Activated T-cell treated with anti-CD3 and anti-CD28 coated beads, Interleukin-2, amount 50 U/mL, for 1 hour (primary cell): ENCODE results near the gene SEMA7A.

Experiments used
- DNase-seq: peaks from one replicate; pipeline ENCODE4 v3.0.0-alpha.2; 2020

Gene SEMA7A

DNA sequence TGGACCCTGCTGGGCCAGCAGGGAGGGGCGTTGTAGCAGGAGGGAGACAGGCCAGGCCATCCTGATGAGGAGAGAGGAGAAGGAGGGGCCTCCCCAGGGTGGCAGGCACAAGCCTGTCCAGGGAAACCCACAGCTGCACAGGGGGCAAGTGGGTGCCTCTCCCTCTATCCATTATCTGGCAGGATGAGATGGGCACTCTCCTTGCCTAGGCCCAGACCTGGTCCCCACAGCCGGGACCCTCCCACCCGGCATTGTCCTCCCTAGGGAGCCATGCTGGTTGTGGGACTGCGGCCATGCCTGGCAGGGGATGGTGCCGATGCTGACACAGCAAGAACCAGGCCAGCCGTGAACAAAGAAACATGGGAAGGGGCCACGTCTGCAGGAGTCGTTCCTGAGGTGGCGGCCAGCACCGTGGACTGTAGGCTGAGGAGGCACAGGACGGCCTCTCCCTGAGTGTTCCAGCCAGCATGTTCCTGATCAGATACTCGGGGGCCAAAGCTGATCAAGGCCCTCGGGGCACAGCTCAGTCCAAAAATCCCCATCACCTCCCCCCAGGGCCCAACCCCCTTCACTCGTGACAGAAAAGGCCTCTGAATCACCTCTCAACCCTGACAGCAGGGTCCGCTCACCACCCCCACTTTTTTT, 47.1 kb downstream of the SEMA7A start:
- DNase-seq = no peak

DNA sequence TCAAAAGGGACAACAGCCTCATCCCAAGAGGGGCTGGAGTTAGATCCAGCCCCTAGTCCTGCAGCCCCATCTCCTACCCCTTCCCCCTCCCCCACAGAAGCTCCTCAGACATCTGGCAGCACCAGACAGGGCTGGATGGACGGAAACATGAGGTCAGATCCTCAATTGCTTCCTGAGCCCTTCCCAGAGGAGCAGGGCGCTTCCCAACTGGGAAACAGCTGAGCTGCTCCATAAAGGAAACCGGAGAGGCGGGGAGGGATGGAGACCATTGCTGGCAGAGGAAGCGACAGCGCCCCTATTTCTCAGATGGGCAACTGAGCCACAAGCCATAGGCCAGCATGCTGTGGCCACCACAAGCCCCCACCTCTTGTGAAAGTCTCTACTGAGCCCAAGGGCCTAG, 48.0 kb downstream of the SEMA7A start:
- DNase-seq = no peak

DNA sequence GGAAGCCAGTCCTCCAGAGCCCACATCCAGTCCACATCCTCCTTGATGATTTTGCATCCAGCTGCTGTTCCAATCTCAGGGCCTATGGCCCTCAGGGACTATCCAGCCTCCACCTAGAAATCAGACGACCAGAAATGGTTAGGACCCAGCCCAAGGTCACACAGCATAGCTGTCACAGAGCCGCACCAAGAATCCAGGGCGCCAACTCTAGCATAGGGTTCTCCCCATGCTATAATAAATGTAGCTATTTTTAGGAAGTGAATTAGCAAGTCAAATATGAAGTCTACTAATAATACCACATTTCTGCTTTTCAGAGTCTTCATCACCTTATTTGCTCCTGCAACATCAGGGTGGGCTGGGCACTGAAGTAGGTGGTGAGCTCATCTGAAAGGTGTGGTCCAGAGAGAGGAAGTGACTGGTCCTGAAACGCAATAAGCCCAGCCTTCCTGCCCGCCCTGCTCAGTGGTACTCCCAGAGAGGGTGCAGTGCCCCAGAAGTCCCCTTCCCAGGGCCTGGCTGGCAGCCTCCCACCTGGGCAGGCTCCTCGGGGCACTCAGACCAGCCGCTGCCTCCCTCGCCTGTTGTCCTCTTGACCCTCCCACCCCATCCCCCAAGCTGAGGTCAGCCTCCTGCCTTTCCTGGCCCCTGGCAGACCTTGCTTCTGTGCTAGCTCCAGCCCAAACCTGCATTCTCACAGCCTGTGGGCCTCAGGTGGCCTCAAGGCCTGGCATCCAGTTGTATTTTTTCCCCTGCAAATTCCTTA, 48.7 kb downstream of the SEMA7A start:
- DNase-seq = peak; percentile 50

DNA sequence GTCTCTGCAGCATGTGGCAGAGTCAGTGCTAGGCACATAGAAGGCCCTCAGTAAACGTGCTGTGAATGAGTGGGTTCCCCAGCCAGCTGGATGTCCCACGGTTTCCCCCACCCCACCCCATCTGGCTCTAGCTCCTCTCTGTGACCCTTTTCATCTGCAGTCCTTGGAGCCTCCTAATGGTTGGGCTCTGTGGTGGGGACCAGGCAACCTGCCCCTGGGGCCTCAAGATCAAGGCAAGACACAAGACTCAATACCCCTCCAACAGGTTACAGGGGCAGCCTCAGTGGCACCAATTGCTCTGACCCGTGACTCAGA, 49.2 kb downstream of the SEMA7A start:
- DNase-seq = no peak

DNA sequence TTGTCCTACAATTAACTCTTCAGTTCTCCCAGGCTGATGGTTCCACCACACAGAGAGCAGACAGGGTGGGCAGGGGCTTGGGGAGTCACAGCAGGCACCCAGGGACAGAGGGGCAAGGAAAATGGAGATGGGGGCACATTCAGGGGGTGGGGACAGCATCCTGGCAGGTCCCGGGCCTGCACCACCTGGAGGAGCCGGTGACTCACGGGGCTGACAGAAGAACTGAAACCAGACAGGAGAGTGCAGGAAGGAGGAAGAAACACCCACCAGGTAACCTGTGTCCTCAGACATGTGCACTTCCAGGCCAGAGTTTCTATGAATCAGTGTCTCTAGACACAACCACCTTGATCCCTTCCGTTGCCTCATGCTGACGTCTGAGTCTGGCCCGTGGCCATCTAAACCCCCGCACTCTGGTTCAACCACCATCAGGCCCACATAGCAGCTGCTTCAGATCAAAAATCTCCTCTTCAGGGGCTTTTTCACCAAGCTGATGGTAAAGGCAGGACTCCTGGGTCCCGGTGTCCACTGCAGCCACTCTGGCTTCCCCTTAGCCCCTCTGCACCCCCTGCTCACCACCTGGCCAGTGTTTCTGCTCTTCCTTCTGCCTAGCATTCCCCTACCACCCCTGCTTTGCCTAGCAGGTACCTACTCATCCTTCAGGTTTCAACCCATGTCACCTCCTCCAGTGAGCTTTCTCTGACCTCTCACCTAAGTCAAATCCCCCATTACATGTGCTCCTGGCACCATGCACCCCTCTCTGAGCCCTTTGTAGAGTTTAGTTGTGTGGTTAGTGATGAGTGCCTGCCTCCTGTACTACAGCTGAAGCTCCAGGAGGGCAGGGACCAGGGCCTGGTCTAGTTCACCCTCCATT, 49.8 kb downstream of the SEMA7A start:
- peak; percentile 65 for DNase-seq

DNA sequence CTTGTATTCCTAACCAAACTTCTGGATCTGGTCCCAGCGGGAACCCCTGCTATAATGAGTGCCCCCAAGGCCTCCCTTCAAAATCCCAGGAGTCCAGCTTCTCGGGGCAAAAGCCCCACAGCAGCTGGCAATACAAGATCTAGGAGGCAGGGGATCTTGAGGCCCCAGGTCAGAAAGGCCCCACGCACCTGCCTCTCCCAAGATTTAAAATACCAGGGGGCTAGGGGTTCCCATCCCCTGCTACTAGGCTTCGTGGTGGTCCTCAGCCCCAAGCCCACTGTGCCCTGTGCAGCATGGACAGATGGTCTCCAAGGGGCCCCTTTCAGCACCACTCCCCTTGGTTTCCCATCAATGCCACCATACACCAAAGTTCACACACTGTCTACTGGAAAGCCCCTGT, 50.5 kb downstream of the SEMA7A start:
- DNase-seq = no peak

DNA sequence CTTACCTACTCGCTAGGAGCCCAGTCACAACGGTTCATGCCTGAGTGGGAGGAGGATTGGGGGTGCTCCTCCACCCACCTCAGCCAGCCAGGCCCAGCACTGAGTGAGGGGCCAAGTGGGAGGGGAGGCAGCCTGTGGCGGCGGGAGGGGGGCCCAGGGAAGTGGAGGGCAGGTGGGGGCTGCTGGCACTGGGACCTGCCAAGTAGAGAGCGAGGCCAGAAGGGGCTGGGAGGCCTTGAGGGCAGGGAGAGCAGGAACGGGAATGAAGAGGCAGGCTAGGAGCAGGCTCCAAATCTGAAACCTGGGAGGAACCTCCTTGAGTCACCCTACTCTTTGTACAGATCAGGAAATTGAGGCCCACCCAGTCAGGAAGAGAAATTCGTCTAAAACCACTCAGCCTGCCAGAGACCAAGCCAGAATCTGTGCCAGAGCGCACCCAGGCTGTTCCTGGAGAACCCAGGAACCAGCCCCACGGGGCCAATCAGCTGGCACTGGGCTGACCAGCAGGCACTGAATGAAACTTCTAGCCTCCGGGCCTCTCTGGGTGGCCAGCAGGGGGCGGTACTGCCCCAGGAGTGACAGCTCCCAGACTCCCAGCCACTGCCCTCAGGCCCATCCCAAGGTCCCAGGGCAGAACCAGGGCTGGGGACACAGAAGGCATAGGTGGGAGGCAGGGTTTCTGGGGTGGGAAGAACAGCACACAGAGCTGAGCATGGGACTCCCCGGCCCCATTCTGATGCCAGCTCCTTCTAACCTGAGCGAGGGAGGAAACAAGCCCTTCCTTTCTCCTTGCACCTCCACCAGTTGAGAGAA, 51.5 kb downstream of the SEMA7A start:
- DNase-seq = peak; percentile 80

DNA sequence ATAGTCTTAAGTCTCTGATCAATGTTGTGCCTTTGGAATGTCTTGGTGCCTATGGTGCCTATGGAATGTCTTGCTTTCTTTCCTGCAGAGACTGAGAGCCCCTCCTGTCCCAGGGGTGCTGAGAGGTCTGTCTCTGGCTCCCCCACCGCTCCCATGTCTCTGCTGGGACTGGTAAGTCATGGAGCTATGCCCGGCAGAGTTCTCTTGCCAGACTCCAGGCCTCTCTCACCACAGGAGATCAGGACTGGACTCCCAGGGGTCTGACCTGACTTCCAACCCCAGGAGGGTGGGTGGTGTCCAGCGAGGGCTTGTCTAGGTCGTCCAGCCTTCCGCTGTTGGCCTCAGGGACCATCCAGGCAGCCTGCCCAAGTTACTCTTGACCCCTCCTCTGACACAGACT, 52.3 kb downstream of the SEMA7A start:
- no peak for DNase-seq

DNA sequence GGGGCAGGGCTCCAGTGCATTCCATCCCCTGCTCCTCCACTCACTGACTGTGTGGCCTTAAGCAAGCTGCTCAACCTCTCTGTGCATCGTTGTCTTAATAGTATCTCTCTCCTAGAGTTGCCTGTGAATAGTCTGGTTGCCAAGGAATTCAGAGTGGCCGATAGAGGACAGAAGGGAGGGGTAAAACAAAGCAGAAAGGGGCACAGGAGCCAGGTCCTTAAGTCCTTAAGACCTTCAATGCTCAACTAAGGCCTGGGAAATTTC, 52.6 kb downstream of the SEMA7A start:
- DNase-seq = no peak

DNA sequence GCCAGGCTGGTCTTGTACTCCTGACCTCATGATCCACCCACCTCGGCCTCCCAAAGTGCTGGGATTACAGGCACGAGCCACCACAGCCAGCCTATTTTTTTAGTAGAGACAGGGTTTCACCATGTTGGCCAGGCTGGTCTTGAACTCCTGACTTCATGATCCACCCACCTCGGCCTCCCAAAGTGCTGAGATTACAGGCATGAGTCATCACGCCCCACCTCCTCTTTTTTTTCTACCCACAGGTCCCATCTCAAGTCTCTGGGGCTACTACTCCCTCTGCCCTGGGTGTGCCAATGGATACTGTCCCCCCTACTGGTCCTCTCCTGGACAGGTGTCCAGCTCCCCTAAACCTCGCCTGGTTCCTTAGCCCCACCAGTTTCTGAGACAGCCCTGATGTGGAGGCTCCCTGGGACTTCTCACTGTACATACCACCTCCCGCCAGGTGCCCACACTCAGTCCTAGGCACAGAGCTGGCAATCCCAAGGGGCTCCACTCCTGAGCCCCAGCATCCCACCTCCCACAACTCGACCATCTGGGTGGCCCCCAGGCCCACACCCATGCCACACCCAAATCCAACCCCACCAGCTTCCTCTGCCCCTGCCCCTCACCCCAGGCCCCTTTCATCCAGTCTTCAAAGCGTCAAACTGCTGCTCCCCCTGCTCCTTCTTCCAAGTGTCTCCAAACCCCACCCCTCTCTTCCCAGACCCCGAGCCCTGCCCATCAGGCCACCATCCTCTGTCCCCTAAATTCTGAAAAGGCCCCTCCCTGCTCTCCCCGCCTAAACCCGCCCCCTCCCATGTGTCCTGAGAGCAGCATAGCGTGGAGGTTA, 53.2 kb downstream of the SEMA7A start:
- DNase-seq = no peak

DNA sequence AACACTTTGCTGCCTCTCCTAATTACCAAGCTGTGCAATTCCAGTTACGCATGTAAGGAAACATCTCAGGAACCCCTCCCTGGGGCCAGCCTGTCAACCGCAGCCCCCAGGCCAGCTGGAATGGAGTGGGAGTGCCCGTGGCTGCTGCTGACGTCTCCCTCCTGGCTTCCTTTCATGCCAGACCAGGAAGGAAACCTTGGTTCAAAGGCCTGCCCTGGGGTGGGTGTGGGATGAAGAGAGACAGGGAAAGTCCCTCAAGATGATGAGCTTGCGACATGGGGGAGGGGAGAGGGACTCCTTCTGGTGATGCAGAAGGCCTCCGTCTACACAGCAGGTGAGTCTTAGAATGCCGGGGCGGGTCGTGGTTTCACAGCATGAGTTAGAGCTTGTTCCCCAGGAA, 54.9 kb downstream of the SEMA7A start:
- no peak for DNase-seq

DNA sequence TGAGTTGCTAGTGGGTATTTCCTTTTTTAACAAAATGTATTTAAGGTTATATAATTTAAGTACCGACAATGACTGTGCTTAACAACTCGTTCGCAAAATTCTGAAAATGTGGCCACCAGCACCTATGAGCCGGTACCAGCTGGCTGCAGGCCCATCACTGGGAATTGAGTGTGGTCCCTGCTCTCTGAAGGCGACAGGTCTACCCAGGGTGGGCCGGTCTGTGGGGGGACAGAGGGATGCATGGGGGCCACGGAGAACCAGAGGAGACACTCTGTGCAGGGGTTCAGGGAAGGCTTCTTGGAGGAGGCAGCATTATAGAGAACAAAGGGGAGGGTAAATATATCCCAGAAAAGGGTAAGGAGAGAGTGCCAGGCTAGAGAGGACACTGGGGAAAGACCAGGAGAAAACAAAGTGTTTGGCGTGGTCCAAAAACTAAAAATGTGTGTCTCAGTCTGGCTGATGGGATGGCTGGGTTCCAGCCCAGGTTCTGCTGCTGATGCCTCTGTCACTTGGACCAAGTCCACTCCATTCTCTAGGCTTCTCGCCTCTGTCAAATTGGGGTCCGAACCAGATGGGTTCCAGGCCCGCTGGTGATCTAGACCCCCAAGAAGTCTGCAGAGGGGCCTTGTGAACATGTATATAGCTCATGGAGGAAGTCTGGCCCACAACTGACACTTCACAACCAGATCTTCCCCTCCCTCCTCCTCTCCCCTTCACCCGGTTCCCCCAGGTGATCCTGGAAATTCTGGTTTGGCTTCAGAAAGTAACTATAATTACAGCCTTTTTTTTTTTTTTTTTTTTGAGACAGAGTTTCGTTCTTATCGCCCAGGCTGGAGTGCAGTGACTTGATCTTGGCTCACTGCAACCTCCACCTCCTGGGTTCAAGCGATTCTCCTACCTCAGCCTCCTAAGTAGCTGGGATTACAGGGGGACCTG, 55.7 kb downstream of the SEMA7A start:
- no peak for DNase-seq

DNA sequence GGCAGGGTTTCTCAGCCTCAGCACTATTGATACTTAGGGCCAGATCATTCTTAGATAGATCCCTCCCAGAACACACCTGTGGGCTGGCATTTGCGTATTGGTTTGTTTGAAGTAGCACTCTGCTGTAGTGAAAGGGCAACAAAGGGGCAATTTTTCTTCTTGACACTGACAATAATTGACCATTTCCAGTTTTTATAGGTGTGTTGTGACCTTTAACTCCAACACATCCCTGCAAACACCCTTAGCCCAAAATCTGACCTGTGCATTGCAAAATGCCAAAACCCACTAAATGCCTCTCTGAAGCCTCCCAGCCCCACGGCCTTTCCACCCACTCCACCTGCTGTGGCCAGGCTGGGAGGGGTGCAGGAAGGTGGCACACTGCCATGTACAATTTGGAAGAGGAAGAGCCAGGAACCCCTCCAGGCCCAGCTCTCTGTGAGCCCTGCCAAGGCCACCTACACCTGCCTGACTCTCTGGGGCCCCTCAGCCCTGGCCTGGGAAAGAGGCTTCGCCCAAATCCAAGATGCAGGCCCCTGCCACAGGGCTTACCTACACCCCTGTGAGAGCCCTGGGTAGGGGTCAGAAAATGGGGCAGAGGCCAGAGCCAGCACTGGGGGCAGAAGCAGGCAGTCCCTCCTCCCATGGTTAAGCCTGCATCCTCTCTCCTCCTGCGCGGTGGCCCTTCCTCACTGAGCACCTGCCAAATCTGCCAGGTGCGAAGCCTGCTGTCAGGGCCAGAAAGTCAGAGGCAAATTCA, 56.8 kb downstream of the SEMA7A start:
- no peak for DNase-seq

DNA sequence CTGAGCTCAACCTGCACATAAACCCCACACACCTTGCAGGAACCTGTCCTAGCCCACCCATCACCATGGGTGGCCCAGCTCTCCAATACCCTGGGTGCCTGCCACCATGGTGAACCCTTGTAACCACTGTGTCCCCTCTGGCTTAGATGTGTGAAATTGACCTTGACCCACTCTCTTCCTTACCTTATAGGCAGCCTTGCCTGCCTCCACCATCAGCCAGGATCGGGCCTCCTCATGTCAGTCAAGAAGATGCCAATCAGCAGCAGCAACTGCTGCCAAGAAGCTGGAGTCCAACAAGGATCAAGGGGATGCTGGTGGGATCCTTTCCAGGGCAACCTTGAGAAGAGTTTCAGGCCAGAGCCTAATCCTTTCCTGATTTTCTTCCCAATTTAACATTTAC, 57.5 kb downstream of the SEMA7A start:
- no peak for DNase-seq

DNA sequence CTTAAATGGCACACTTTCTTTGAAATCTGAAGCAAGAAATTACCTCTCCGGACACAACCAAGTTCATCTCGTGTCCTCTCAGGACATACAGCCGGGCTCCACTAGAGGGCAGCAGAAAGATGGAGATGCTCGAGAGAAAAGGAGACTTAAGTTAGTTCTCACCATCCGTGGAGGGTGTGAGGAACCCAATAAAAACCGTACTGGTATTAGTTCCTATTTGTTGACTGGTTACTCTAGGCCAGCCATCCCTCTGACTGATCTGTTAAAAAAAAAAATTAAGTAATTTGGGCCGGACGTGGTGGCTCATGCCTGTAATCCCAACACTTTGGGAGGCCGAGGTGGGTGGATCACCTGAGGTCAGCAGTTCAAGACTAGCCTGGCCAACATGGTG, 58.5 kb downstream of the SEMA7A start:
- peak; percentile 78 for DNase-seq

DNA sequence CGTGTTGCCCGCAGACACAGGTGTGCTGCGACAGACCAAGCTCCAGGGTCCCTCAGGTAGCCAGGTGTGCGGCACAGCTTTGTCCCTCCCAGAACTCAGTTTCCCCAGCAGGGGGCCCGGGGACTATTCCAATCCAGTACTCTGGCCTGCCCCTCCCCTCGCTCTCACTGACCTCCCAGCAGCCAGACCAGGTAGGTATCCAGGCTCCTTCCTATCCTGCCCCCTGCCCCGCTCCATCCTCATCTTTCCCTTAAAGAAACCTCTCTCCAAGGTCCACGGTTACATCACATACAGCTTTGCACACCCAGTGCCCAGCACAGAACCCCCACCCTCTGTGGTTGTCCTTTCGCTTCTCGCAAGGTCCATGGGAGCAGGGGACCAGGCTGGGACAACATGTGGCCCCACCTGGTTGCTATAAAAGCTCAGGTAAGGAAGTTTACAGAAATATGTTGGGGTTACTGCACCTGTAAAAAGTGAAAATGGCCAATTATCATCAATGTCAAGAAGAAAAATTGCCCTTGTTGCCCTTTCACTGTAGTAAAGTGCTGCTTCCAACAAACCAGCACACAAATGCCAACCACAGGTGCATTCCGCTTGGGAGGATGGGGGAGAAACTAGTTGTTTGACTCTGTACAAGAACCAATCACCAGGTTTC, 59.0 kb downstream of the SEMA7A start:
- DNase-seq = no peak

DNA sequence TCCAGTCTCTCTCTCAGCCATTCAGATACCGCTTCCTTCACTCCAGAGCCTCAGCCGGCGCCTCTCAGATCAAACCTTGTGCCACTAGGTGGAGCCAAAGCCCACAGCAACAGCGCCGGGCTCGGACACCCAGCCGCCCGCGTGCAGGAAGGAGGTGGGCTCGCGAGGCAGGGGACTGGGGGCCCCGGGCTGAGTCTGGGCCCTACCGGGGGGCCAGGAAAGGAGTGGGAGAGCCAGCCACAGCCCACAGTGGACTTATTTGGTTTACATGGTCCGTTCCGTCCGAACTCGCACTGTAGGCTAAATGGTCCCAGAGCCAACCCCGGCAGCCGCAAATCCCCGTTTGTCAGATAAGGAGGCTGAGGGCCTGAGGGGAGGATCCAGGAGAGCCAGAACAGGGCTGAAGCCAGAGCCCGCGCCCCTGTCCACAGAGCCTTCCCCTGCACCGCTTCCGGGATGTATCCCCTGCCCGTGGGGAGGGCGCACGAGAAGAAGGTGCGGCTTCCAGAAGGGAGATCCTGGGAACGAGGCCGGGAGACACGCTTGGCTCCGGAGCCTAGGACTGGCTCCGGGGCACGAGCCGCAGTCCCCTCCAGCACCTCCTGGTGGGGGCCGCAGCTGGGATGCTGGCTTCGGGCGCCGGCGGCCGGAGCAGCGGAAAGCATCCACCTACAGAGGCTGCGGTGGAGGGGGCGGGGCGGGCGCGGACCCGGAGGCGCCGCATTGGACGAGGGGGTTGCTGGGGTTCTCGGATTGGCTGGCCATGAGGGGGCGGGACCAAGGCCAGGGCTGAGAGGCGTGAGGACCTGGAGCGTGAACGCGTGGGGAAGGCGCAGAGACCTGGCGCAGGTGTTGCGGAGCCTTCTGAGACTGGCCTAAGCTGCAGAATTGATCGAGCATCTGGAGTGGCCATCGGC, 59.8 kb downstream of the SEMA7A start:
- DNase-seq = peak; percentile 94

DNA sequence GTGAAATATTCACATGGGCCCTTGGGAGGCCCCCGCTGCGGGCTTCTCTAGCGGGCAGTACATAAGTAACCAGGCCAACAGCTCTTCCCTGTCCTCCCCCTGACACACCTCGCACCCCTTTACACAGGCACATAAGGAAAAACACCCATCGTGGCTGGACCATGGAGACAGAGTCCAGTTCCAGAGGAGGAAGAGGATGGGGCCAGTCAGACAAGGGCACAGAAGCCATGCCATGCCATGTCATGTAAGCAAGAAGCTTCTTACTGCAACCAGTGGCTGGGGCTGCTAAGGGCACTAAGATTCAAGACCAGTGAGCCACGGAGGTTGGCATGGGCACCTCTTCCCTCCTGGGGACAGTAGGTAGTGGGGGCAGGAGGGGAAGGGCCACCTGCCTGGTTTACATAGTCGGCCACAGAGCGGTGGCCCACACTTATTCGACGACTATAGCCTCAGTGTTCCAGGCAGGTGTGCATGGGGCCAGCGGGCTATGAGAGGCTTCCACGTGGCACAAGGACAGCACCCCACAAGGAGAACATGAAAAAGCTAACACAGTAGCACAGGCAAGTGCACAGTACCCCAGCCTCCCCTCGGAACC, 60.6 kb downstream of the SEMA7A start:
- DNase-seq = no peak
